NCI-H2029 treated with DMSO at 0.1 percent for 48 hours (cell line): ENCODE measurements around the gene TOB1.
A peak's percentile ranks its signal among the peaks of the same experiment; 100 is the strongest.

Experiments used
- DNase-seq: peaks from one replicate; lab custom pipeline; 2025; lab: John Stamatoyannopoulos, UW

The TOB1 gene

DNA sequence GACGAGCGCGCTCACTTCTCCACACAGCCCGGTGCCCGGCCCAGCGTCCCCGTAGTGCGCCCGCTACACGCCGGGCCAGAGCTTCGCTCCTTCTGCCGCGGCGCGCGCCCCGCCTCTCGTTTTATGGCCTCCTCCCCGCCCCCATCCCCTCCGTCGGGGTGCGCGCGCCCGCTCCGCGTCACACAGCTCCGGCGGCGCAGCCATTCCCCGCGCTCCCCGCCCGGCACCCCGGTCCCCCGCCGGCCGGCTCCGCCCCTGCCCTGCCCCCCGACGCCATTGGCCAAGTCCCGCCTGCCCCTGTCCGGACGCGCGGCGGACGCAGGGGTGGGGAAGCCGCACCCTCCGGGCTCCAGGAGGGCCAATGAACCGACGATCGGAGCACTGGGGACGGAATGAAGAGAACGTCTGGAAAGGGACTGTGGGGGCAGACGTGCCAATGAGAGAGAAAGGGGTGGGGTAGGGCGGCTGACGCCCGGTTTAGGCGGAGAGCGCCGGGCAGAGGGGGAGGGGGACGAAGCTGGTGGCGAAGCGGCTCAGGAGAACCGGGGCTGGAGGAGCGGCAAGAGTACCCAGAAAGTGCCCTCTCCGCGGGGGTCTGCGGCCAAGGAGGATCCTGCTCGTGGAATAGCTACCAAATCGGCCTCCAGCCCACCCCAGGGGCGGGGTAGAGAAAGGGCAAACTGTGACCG lies at the start of gene TOB1:
Gene TOB1 (minus strand): TSS at position 94 of the 689 bp plus-strand sequence. CDS start 2,337 bp downstream, outside the sequence.
- DNase-seq, result peak; percentile 95

DNA sequence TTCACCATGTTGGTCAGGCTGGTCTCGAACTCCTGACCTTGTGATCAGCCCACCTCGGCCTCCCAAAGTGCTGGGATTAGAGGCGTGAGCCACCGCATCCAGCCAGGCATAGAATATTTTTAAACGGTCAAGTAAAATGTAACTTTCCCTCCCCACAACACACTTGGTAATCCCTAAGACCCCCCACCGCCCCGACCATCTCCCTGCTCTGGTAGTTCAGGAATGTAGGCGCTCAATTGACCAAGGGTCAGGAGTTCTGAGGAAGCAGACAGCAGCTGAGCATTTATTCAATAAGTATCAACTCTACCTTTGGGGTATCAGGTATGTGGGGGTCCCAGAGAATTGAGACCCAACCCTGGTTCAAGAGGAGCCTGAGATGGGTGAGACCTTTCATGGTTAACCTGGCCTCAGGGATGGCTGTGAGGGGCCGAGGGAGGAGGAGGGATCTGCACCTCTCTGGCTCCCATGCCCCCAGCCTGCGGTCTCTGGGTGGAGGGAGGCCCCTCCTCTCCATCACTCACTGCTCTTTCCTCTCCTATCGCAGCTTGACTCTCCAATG lies 48.4 kb upstream of the TOB1 start:
- DNase-seq, result no peak

DNA sequence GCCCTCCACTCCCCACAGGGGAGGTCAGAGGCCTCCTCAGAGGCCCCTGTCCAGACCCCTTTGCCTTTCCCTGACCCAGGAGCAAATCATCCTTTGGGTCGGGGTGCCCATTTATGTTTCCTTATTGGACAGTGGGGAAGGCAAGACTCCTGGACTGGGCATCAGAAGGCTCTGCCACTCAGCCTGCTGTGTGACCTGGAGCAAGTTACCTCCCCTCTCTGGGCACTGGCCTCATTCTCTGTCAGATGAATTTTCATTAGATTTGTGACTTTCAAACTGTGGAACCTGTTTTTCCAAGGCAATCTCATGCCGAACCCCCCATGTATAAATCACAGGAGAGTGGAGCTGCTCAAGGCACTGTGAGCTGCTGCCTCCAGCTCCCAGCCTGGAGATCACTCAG lies 47.0 kb upstream of the TOB1 start:
- no peak for DNase-seq

DNA sequence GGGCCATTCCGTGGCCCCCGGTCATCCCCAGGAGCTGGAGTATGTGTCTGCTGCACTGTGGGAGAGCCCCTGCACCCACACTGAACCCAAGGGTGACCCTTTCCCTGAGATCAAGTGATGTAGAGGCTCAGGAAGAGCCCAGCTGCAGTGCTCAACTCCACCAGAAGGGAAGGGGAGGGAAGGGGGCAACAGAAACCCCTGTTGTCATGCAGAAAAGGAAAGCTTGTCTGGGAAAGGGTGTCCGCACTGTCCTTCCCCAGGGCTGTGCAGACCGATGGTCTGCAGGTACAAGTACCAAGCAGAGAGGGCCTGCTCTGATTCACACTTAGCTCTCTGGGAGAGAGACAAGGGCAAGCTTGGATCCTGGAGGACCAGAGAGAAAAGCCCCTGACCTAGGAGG lies 45.7 kb upstream of the TOB1 start:
- no peak for DNase-seq

DNA sequence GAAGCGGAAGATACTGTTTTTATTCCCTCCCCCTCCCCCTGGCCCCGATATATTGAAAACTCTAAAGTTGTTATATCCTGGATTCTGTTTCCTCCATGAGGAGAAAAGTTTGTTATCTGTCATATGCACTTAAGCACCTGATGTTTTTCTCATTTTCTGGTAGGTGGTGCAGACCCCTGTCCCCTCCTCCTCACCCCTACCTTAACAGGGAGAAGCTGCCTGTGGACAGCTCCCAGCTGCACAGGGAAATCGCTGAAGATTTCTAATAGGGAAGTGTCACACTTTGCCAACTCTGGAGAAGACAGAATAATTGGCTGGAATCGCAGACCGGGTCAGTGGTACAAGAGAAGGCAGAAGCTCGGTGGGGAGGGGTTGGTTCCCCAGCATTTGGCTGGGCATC lies 45.3 kb upstream of the TOB1 start:
- no peak for DNase-seq

DNA sequence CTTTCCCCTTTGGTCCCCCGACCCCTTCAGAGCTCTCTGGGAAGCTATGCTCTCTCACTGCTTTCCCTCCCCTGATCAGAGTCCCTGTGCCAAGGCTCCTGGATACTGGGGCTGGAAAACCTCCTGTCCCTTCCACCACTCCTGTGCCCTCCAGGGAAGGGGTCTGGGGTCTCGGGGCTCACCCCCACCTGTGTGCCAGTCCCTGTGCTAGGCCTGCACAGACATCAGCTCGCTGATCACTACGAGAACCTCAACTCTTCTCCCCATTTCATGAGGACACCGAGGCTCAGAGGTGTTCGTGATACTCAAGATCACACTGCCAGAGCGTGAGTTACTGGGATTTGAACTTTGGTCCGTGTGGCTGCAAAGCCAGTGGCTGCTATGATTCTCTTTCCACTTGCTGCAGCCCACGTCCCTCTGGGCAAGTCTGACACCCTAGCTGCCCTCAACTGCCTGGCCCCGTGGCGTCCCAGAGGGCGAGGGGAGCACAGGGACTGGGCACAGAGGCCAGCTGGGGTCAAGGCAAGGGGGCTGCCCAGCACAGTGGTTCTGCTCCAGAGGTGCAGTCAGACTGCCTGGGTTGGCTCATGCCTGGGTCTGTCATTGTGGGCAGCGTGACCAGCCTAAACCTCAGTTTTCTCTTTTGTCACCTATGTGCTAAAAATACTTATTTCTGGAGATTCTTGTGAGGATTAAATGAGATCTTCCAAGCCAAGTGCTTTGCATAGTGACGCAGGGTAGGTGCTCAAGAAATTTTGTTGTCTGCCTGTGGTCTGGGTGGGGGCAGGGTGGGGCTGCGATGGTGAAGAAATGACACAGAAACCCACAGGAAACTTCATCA lies 43.8 kb upstream of the TOB1 start:
- no peak for DNase-seq

DNA sequence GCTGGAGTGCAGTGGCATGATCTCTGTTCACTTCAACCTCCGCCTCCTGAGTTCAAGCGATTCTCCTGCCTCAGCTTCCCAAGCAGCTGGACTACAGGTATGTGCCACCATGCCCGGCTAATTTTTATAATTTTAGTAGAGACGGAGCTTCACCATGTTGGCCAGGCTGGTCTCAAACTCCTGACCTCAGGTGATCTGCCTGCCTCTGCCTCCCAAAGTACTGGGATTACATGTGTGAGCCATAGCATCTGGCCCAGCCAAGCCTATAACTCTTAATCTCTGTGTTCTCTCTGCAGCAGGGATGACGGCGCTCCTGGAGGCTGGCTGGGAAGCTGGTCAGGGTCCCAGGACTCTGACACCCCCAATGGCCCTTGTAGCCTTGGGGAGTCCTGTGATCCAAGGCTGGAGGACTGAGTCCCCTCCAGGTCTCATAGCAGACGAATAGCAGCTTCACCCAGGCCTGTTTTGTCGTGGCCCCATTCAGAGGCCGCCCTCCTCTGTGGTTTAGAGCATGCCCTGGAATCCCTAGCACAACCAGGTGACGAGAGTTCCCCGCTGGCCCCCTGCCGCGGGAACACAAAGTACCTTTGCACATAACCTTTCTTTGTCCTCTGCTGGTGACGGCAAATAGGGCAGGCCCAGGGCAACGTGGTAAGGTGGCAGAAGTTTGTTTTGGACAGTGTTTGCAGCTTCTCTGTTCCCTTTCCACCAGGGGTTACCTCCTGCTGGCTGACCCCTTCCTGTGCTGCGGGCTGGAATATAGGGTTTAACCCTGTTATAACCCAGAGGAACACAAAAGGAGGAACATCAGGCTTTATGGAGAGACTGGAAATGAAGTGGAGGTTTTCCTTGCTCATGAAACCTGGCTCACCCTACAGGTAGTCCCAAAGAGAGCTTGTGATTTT lies 43.0 kb upstream of the TOB1 start:
- DNase-seq, result no peak

- DNase-seq, result no peak
Observed at GRCh38 chr17:50908140-50908859, 42.1 kb upstream of the TOB1 start.

- DNase-seq, result no peak
Observed at GRCh38 chr17:50906443-50906842, 40.3 kb upstream of the TOB1 start.

DNA sequence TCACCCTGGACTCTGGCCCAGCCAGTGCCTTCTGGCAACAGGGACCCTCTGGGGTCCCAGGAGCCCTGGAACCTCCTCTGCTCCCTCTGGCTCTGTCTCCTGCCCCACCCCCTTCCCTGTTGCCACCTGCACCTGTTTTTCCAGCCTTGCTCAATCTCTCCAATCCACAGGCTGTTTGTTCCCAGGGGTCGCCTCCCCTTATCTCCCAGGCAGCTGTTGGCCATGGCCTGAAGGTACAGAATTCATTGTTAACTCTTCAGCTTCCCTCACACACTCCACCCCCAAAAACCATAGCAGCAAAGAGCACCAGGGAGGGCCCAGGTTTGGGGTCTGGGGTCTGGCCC lies 39.3 kb upstream of the TOB1 start:
- DNase-seq, result no peak

DNA sequence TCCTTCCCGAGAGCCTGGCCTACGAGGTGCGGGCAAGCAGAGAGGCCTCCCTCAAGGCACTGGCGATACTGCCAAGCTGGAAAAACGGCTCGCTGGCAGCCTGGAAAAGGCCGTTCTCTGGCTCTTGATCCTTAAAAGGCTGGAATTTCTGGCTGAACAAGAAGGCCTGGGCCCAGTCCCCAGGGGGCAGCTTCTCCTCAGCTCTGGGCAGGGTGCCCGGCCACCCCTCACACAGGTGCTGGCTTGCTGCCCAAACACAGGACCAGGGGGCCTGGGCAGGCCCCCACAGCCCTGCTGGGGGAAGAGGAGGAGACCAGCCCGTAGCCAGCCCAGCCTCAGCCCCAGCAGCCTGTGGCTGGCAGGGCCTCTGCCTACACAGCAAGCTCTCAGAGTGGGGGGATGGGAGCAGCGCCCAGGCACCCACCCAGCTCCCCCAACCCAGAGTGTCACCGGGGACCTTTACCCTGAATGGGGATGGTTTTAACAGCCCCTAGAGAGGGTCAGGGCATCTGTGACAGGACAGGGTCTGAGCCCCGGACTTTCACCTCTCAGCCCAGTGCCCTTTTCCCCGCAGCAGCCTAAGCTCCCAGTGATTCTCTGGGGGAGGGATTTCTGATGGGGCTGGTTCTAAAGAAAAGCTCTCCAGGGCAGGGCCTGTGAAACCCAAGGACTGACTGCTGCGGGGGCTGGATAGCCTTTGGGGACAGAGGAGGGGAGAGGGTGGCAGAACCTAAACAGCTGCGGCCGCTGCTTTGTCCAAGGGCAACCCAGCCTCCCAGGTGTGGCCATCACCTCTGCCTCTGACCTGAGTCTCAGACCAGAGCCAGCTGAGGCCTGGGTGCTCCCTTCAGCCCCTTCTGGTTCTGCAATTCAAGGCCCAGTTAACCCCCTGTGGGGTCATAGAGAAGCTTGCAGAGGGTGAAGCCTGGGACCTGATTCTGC lies 38.6 kb upstream of the TOB1 start:
- no peak for DNase-seq

- no peak for DNase-seq
Observed at GRCh38 chr17:50903604-50904517, 37.7 kb upstream of the TOB1 start.

GRCh38 chr17:50902372-50903353 lies 36.5 kb upstream of the TOB1 start:
- DNase-seq, result no peak

DNA sequence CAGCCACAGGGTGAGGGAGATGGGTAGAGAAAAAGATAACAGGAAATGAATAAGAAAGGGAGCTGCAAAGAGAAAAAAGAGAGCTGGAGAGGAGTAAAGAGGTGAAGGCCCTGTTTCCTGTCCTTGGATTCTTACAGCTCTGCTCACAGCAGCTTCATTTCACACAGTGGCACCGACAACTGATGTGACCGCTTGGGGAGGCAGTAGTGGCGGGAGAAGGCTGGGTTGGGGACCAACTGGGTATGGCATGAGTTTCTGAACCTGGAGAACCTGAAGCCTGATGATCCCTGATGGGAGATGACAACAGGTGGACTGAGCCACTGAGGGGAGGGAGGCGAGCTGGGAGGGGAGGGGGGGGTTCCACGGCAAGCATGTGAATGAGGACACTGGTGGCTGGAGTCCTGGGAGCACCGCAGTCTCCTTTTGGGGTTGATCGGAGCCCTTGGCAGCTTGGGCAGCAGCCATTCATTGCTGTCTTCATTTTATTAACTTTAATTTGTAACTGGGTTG lies 34.3 kb upstream of the TOB1 start:
- DNase-seq, result no peak

GRCh38 chr17:50899559-50900319 lies 33.6 kb upstream of the TOB1 start:
- DNase-seq, result no peak

- no peak for DNase-seq
Observed at GRCh38 chr17:50899005-50899460, 32.9 kb upstream of the TOB1 start.
